GM12865 (cell line): ENCODE results near the gene CFAP54.
A peak's percentile ranks its signal among the peaks of the same experiment; 100 is the strongest.

Experiments
- DNase-seq: peaks from one replicate; pipeline ENCODE4 v3.0.0; 2010; ENCODE audit warnings: low read depth
- H3K4me3 ChIP-seq: 2 replicates; pipeline ENCODE4 v1.5.1; 2011; ENCODE audit warnings: mild to moderate bottlenecking, low read depth, low read length, control low read depth
- CTCF ChIP-seq: IDR thresholded peaks from 2 replicates; pipeline ENCODE4 v1.5.1; 2011; ENCODE audit warnings: low read length, control low read depth, low read depth, inconsistent platforms; ENCODE audit not compliant: insufficient read depth; ENCODE audit errors: missing control alignments

The CFAP54 gene

GRCh38 chr12:96516472-96517430 lies 27.4 kb downstream of the CFAP54 start:
- peak overlapping the region; percentile 18 for H3K4me3 ChIP-seq
- TF ChIP-seq CTCF: peak; percentile 44
- DNase-seq: peak; percentile 95

- TF ChIP-seq CTCF: no peak
- DNase-seq: no peak
- no peak overlapping the region for H3K4me3 ChIP-seq
Measured at GRCh38 chr12:96520767-96521166, 31.4 kb downstream of the CFAP54 start.

- no peak overlapping the region for H3K4me3 ChIP-seq
- no peak for TF ChIP-seq CTCF
- no peak for DNase-seq
Measured at GRCh38 chr12:96521895-96522682, 32.7 kb downstream of the CFAP54 start.

- no peak for TF ChIP-seq CTCF
- no peak overlapping the region for H3K4me3 ChIP-seq
- no peak for DNase-seq
Measured at GRCh38 chr12:96522690-96523089, 33.3 kb downstream of the CFAP54 start.

- no peak overlapping the region for H3K4me3 ChIP-seq
- TF ChIP-seq CTCF: no peak
- DNase-seq: no peak
Measured at GRCh38 chr12:96526110-96526509, 36.7 kb downstream of the CFAP54 start.

- no peak for TF ChIP-seq CTCF
- H3K4me3 ChIP-seq: no peak overlapping the region
- no peak for DNase-seq
Measured at GRCh38 chr12:96529912-96530311, 40.5 kb downstream of the CFAP54 start.
